NCI-H1694 treated with DMSO at 0.1 percent for 48 hours (cell line): ENCODE data around the gene TMCO4.
"Not testable (repeated sequence)": the region's sequence is repeated elsewhere in the genome, so short reads cannot be mapped to it uniquely, and the experiment has no call there.

Source experiments
- DNase-seq: peaks from one replicate; lab custom pipeline; 2025; lab: John Stamatoyannopoulos, UW

Gene TMCO4

GRCh38 chr1:19655718-19656080 lies 144.0 kb downstream of the TMCO4 start:
- DNase-seq = no peak

GRCh38 chr1:19654886-19655717 lies 144.6 kb downstream of the TMCO4 start:
- DNase-seq = no peak

- DNase-seq = no peak
Measured at GRCh38 chr1:19654386-19654785, 145.3 kb downstream of the TMCO4 start.

GRCh38 chr1:19651141-19651737 lies 148.5 kb downstream of the TMCO4 start:
- no peak for DNase-seq

- no peak for DNase-seq
Measured at GRCh38 chr1:19650416-19651140, 149.1 kb downstream of the TMCO4 start.

- no peak for DNase-seq
Measured at GRCh38 chr1:19648689-19649088, 151.0 kb downstream of the TMCO4 start.

GRCh38 chr1:19648239-19648638 lies 151.5 kb downstream of the TMCO4 start:
- DNase-seq = no peak

GRCh38 chr1:19647643-19648042 lies 152.1 kb downstream of the TMCO4 start:
- DNase-seq = no peak

- no peak for DNase-seq
Measured at GRCh38 chr1:19646377-19647319, 153.1 kb downstream of the TMCO4 start.

- DNase-seq = no peak
Measured at GRCh38 chr1:19645411-19646251, 154.1 kb downstream of the TMCO4 start.

- no peak for DNase-seq
Measured at GRCh38 chr1:19644681-19645410, 154.9 kb downstream of the TMCO4 start.

- no peak for DNase-seq
Measured at GRCh38 chr1:19644395-19644680, 155.4 kb downstream of the TMCO4 start.

- DNase-seq = no peak
Measured at GRCh38 chr1:19643602-19644394, 155.9 kb downstream of the TMCO4 start, which contains the start of gene NBL1. Gene NBL1, plus strand, starts transcription at chr1:19644311. Its CDS starts 10,720 bp downstream, at chr1:19655031.

GRCh38 chr1:19643121-19643520 lies 156.6 kb downstream of the TMCO4 start:
- DNase-seq = no peak

GRCh38 chr1:19640363-19641316 lies 159.1 kb downstream of the TMCO4 start:
- no peak for DNase-seq

- DNase-seq = no peak
Measured at GRCh38 chr1:19639999-19640362, 159.7 kb downstream of the TMCO4 start.

- not testable (repeated sequence) for DNase-seq
Measured at GRCh38 chr1:19639228-19639627, 160.5 kb downstream of the TMCO4 start.

GRCh38 chr1:19637606-19638005 lies 162.1 kb downstream of the TMCO4 start:
- DNase-seq = no peak
